Retina (tissue), 1 donor: Measurements from ENCODE around the gene ANO1.
"Not testable (repeated sequence)": the region's sequence is repeated elsewhere in the genome, so short reads cannot be mapped to it uniquely, and the experiment has no call there.

Source experiments
- DNase-seq: peaks from one replicate; pipeline ENCODE4 v3.0.0-alpha.2; 2016

Gene ANO1

DNA sequence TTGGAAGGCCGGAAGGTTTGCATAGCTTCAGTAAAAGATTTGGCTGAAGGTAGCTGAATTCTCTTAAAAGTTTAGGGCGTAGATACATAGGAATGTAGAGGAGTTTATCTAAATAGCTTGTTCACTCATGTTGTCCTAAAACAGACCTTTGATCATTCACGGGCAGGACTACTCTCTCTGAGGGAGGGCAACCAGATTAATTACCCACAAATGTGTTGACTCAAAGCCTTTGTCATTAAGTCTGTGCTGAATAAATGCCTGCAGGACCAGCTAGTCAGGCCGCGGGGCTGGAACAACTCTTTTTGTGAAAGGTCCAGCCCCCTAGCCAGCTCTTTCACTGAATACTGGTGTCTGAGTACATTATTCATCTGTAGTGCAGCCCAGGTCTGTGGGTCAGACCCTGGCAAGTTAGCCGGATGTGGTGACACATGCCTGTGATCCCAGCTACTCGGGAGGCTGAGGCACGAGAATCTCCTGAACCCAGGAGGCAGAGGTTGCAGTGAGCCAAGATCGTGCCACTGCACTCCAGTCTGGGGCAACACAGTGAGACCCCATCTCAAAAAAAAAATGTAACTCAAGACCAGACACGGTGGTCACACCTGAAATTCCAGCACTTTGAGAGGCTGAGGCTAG is 122.2 kb downstream of the ANO1 start:
- DNase-seq, result no peak

DNA sequence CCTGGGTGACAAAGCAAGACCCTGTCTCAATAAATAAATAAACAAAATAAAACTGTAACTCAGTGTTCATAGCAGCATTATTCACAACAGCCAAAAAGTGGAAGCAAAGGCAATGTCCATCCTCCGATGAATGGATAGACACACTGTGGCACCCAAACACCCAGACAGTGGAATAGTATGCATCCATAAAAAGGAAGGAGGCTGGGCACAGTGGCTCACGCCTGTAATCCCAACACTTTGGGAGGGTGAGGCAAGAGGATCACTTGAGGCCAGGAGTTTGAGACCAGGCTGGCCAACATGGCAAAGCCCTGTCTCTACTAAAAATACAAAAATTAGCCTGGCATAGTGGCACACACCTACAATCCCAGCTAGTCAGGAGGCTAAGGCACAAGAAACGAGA is 122.9 kb downstream of the ANO1 start:
- not testable (repeated sequence) for DNase-seq

DNA sequence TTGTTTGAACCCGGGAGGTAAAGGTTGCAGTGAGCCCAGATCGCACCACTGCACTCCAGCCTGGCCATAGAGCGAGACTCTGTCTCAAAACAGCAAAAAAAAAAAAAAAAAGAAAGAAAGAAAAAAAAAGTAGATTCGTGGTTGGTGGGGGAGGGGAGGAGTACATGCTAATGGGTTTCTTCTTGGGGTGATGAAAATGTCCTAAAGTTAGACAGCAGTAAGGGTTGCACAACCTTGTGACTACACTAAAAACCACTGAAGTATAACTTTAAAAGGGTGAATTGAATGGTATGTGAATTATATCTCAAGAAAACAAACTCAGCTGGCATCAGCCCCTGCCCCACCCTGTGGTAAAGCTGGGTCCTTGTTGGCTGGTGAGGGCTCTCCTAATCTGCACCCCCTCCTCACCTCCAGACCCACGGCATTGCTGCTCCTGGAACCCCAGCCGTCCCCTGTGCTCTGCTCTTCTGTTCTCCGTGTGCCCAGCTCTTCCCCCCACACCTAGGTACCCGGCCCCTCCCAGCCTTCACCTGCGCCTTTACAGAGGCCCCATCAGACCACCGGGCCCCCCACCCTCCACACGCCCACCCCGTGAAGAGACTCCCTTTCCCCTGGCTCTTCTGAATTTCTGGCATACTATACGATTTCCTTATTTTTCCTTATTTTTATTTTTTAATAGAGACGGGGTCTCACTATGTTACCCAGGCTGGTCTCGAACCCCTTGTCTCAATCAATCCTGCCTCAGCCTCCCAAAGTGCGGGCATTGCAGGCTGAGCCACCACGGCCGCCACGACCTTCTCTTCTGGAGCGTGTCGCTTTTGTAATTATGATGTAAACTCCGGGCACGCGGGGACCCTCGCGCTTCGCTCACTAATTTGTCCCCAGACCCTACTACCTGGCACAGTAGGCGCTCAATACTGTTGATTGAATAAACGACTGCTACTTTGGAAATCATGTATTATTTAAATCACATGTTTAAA is 124.1 kb downstream of the ANO1 start:
- DNase-seq, result no peak

DNA sequence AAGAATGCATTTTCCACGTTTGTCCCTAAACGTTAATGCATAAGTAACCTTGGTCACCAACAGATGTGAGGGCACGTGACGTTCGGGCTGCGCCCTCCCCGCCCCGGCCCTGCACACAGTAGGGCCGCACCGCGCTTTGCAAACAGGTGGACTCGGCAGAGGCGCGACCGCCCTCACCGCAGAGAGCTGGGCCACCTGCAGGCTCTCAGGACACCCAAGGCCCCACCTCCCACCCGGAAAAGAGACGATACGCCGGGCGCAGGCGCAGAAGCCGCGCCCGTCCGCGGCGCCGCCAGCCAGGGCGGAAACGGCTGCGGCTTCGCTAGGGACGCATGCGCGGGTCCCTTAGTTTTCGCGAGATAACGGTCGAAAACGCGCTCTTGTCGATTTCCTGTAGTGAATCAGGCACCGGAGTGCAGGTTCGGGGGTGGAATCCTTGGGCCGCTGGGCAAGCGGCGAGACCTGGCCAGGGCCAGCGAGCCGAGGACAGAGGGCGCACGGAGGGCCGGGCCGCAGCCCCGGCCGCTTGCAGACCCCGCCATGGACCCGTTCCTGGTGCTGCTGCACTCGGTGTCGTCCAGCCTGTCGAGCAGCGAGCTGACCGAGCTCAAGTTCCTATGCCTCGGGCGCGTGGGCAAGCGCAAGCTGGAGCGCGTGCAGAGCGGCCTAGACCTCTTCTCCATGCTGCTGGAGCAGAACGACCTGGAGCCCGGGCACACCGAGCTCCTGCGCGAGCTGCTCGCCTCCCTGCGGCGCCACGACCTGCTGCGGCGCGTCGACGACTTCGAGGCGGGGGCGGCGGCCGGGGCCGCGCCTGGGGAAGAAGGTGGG is 125.0 kb downstream of the ANO1 start, which contains the start of gene FADD:
FADD (plus strand) TSS at position 377 of the 831 bp plus-strand sequence; CDS start at position 541, 164 bp downstream.
- DNase-seq, result peak; percentile 97

DNA sequence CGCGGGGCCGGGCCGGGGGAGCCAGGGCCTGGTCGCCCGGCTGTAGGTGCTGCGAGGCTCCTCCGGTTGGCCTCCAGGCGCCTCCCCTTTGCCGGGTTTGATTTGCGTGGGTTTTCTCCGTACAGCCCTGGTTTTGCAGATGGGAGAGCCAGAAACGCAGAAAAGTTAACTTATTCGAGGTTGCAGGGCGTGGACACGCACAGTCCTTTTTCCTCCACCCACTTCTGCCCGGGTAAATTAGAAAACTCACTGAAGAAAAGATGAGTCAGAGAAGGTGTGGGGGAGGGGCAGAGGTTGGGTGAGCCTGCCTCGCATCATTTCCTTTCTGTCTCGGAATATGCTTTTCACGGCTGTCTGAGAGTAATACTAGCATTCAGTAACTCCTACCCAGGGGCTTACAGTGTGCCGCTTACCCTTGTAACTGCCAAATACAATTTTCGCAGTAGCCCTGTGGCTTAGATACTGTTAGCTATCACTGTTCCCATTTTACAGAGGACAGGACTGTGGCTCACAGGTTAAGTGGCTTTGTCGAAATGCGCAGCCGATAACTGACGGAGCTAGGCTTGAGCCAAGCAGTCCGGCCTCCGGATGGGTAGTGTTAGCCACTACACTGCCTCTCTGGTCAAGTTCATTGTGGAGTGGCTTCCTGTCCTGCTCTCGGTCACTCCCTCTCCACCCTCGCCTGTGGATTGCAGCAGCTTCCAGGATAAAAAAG is 125.8 kb downstream of the ANO1 start:
- DNase-seq, result peak; percentile 42

DNA sequence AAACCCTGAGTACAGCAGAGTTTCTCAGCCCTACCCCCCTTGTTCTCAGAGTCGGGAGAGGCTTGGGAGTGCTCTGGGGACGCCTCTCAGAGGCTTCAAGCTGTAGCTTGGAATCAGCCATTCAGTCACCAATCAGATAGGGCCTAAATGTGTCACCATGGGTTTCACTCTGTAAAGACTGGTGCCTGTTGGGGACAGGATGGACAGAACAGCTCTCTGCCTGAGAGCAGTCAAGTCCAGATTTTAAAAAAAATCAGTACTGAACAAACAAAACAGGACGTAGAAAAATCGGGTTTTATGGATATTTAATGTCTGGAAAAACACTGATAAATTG is 126.3 kb downstream of the ANO1 start:
- no peak for DNase-seq

DNA sequence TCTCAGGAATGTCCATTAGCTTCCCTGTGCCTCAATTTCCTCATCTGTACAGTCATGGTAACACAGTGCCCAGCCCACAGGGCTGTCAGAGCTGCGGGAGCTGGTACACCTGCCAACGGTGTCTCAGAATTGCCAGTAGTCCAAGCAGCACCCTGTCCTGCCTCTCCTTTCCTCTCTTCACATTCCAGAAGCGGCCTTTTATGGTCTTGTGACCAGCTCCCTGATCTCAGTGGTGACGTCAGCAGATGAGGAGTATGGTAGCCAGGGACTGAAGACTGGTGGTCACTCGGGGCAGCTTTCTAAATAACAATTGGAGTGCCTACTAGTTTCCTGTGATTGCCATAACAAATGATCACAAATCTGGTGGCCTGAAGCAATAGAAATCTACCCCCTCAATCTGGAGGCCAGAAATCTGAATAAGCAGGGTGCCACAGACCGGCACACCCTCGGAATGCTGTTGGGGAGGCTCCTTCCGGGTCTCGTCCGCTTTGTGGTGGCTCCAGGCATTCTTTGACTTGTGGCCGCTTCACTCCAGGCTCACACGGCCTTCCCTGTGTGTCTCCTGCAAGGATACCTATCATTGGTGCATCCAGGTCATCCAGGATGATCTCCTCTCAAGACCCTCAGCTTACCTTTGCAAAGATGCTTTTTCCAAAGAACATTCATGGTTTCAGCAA is 127.1 kb downstream of the ANO1 start:
- DNase-seq, result no peak

DNA sequence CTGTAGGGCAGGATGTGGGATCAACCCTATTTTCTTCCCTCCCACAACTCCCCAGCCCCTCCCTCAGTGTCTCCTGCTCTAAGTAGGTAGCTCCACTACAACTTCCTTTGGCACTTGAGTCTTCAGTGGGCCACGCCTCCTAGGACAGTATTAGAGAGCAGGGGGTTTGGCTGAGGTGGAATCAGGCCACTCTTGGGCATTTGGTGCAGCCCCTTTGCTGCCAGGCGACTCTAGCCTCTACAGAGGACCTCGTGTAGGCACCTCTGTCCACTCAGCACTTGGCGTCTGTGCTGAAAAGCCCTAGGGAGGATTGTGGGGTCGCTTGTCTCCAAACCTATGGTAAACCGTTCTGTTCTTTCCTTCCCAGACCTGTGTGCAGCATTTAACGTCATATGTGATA is 127.6 kb downstream of the ANO1 start:
- no peak for DNase-seq

DNA sequence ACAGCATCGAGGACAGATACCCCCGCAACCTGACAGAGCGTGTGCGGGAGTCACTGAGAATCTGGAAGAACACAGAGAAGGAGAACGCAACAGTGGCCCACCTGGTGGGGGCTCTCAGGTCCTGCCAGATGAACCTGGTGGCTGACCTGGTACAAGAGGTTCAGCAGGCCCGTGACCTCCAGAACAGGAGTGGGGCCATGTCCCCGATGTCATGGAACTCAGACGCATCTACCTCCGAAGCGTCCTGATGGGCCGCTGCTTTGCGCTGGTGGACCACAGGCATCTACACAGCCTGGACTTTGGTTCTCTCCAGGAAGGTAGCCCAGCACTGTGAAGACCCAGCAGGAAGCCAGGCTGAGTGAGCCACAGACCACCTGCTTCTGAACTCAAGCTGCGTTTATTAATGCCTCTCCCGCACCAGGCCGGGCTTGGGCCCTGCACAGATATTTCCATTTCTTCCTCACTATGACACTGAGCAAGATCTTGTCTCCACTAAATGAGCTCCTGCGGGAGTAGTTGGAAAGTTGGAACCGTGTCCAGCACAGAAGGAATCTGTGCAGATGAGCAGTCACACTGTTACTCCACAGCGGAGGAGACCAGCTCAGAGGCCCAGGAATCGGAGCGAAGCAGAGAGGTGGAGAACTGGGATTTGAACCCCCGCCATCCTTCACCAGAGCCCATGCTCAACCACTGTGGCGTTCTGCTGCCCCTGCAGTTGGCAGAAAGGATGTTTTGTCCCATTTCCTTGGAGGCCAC is 128.3 kb downstream of the ANO1 start:
- no peak for DNase-seq

DNA sequence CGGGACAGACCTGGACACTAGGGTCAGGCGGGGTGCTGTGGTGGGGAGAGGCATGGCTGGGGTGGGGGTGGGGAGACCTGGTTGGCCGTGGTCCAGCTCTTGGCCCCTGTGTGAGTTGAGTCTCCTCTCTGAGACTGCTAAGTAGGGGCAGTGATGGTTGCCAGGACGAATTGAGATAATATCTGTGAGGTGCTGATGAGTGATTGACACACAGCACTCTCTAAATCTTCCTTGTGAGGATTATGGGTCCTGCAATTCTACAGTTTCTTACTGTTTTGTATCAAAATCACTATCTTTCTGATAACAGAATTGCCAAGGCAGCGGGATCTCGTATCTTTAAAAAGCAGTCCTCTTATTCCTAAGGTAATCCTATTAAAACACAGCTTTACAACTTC is 128.9 kb downstream of the ANO1 start:
- DNase-seq, result no peak

DNA sequence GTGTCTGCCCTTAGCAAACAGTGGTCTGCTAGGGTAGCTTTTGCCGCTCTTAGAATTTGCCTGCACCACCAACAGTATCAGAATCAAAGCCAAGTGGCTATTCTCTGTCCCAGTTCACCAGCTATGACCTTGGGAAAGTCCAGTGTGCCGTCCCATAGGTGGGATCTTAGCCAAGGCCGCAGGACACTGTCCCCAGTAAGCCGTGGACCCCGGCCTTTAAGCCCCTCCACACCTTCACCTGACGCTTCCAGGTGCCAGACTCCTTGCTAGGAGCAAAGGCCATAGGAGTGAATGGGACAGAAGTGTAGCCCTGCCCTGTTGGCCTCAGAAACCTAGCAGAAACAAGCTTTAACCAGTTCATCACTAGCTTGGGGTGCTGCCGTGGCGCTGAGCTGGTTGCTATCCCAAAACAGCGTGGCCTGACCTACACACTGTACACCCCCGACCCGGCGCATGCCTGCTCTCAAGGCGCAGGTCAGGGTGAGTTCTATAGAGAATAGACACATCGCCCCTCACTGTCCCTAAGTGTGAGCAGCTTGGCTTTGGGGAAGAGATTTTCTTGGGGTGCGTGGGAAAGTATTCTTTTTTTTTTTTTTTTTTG is 129.5 kb downstream of the ANO1 start:
- no peak for DNase-seq

DNA sequence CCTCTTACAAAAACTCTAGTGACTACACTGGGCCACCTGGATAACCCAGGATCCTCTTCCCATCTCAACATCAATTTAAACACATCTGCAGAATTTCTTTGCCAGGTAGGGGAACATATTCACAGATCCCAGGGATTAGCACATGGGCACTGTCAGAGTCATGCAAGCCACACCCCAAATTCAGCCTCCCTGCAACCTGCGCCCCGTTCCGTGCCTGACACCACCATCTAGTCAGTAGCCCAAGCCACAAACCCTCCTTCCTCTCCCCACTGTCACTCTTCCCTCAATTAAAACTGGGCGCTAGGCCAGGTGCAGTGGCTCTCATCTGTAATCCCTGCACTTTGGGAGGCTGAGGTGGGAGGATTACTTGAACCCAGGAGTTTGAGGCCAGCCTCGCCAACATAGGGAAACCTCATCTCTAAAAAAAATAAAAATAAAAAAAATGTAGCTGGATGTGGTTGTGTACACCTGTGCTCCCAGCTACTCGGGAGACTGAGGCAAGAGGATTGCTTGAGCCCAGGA is 131.3 kb downstream of the ANO1 start:
- no peak for DNase-seq

DNA sequence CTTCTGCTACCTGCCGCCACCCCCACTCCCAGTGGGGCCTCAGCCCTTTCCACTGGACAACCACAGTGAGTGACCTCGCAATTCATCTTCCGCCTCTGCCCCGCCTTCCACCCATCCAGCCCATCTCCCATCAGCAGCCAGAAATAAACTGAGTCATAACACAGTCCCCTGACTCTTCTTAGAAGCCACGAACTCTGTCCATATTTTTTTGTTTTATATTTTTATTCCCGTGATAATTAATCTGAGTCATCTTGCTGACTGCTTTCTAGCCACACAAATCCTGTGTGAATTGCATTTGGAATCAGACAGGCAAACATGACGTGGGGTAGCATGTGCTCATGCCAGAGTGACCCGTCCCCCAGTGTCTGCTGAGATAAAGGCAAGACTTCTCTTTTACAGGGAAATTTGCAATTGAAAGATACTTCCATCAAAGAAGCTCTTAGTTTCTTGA is 132.0 kb downstream of the ANO1 start:
- DNase-seq, result no peak

DNA sequence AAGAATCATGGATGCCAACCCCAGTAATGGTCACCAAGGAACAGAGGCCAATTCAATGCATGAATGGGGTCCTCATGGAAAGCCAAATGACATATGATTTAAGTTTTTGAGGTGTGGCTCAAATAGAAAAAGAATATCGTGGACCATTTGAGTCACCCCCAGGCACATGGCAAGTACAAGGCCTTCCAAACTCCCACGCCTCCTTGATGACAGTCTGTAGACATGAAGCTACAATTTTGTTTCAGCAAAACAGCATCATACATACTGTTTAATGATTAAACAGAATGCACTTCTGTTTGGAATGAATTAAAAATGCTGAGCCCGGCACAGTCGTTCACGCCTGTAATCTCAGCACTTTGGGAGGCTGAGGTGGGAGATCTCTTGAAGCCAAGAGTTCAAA is 132.4 kb downstream of the ANO1 start:
- DNase-seq, result no peak

DNA sequence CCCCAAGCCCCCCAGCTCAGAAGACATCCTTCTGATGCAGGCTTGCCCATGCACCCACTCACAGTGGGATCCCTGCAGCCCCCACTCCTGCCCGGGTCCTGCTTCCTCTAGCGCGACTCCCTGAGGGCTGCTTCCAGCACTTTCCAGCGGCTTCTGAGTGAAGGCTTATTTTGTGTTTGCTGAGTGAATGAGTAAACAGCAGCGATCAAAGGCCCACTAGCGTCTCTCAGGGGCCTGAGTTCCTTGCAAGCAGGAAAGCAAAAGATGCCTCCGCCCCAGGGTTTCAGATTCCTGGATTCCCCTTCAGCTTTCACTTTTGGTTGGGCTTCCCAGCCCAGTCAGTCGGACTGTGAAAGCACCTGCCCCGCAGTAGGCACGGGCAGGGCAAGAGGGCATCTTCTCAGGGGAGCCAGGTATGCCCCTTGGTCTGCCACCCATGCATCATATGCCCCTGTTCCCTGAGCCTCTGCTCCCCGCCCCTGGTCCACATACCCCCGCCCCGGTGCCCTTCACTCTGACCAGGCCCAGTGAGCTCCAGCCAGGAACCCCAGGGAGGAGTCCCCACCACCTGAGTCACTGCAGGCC is 134.2 kb downstream of the ANO1 start:
- no peak for DNase-seq

DNA sequence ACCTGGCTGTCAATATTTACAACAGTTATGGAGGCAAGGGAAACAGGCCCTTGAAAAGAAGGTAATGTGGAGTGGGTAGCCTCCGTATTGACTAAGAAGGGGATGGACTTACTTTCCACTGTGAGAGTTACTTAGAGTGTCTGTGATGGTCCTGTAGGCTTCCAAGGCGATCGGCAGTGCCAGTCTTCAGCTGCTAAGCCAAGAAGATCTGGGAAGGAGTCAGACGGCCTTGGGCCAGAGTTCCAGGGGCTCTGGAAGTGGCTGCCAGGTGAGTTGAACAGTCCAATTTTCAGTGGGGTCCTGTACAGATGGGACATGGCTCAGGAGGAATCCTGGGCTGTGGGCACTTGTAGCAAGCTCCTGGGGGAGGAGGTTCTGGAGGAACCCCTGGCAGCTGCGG is 139.3 kb downstream of the ANO1 start:
- not testable (repeated sequence) for DNase-seq

DNA sequence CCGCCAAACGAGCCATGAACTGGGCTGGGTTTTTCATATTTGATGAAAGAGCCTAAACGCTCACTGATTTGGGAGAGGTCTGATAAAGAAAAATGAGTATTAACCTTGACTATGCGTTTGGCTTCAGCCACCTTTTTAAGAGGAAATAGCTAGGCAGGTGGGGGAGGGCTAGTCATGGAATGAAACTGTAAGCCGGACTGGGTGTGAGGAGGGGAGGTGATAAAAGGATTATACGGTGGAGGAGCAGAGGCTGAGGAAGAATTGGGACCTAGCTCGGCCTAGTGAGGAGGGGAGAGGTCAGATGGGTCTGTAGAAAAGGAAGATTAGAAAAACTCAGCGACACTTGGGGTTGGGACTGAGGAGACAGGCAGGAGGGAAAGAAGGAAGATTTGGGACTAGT is 140.0 kb downstream of the ANO1 start:
- DNase-seq, result not testable (repeated sequence)

DNA sequence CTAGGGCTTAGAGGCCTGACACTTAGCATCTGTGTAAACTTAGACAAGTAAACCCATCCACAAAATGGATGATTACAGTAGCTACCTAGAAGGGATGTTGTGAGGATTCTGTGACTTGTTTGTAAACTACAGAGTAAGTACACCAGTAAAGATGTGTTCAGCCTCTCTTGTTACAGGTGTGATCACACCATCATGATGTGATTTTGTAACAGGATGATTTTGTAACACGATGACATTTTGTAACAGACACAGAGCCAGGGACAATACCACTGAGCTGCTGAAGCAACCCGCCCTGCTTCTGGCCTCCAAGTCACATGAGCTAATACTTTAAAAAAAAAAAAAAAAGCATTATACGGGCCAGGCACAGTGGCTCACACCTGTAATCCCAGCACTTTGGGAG is 142.0 kb downstream of the ANO1 start:
- DNase-seq, result no peak

DNA sequence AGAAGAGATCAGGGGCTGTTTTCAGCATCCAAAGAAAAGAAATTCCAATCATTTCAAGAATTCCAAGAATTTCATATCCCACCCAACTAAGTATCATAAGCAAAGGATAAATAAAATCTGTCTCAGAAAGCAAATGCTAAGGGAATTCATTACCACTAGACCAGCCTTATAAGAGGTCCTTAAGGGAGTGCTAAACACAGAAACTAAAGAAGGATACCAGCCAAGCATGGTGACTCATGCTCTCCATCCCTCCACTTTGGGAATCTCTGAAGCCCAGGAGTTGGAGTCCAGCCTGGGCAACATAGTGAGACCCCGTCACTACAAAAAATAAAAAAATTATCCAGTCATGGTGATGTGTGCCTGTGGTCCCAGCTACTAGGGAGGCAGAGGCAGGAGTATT is 142.8 kb downstream of the ANO1 start:
- no peak for DNase-seq

DNA sequence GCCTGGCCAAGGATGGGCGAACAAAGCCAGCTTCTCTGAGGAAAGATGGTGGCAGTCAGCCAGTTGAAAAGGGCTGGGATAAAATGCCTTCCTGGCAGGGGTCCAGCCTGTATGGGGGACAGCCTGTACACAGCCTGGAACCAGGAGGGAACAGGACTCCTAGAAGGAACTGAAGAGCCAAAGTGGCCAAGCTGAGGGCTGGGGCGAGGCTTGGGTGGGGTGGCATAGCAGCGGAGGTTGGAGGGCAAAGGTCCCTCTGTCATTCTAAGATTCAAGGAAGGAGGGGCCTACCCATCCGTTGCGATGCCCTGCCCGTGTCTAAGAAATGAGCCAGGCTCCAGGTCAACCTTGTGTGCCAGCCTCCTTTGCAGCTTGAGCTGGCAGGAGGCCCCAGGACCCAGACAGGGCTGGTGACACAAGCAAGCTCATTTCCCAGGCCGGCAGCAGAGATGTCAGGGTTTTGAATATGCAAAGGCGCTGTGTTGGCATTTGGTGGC is 147.6 kb downstream of the ANO1 start:
- no peak for DNase-seq
